HG03520 (cell line): ENCODE results near the gene NOP53.
A peak's percentile ranks its signal among the peaks of the same experiment; 100 is the strongest.
"Not testable (repeated sequence)": the region's sequence is repeated elsewhere in the genome, so short reads cannot be mapped to it uniquely, and the experiment has no call there.

ENCODE experiments used
- ATAC-seq: cut with Tn5 transposase; IDR thresholded peaks from one replicate; pipeline ENCODE4 v1.9.1; 2021; ENCODE audit warnings: mild to moderate bottlenecking, moderate library complexity; ENCODE audit not compliant: unreplicated experiment

The NOP53 gene

DNA sequence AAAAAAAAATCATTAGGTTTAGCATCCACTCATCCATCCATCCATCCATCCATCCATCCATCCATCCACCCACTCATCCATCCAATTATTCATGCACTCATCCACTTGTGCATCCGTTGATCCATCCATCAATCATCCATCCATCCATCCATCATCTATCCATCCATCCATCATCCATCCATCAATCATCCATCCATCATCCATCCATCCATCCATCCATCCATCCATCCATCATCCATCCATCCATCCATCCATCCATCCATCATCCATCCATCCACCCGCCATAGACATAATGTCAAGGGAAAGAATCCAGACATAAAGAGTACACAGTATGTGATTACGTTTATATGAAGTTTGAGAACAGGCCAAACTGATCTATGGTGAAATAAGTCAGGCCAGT lies 24.2 kb downstream of the NOP53 start:
- no peak for ATAC-seq

DNA sequence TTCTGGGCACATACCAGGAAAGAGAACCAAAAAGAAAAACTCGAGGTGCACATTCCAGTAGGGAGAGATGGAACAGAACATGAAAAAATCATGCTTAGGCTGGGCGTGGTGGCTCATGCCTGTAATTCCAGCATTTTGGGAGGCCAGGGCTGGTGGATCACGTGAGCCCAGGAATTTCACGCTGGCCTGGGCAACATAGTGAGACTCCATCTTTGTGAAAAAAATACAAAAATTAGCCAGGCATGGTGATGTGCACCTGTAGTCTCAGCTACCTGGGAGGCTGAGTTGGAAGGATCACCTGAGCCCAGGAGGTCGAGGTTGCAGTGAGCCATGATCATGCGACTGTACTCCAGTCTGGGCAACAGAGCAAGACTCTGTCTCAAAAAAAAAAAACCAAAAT lies 25.9 kb downstream of the NOP53 start:
- not testable (repeated sequence) for ATAC-seq

DNA sequence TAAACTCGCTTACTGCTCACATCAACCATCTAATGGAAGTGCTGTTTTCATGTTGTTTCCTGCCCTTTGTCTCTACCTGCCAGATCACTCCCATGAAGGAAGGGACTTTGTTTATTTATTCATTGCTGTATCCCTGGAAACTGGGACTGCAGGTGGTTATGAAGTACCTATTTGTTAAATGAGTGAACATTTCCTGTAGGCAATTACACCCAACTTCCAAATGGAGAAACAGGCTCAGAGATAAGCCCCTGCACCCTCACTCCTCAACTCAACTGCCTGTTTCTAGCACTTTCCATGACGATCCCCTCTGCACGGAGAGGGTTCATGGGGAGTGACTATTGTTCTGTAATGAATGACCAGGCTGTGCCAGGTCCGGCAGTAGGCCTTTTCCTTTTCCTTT lies 31.2 kb downstream of the NOP53 start:
- ATAC-seq = no peak

DNA sequence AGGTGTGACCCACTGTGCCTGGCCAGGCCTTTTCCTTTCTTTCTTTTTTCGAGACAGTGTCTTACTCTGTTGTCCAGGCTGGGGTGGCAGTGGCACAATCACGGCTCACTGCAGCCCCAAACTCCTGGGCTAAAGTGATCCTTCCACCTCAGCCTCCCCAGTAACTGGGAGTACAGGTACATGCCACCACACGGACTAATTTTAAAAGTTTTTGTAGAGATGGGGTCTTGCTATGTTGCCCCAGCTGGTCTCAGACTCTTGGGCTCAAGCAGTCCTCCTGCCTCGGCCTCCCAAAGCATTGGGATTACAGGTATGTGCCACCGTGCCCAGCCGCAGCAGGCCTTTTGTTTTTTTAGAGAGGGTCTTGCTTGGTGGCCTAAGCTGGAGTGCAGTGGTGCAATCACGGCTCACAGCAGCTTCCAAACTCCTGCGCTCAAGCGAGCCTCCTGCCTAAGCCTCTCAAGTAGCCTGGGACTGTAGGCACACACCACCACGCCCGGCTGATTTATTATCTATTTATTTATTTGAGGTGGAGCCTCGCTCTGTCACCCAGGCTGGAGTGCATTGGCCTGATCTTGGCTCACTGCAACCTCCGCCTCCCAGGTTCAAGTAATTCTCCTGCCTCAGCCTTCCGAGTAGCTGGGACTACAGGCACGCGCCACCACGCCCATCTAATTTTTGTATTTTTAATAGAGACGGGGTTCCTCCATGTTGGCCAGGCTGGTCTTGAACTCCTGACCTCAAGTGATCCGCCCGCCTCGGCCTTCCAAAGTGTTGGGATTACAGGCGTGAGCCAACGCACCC lies 32.1 kb downstream of the NOP53 start:
- not testable (repeated sequence) for ATAC-seq

DNA sequence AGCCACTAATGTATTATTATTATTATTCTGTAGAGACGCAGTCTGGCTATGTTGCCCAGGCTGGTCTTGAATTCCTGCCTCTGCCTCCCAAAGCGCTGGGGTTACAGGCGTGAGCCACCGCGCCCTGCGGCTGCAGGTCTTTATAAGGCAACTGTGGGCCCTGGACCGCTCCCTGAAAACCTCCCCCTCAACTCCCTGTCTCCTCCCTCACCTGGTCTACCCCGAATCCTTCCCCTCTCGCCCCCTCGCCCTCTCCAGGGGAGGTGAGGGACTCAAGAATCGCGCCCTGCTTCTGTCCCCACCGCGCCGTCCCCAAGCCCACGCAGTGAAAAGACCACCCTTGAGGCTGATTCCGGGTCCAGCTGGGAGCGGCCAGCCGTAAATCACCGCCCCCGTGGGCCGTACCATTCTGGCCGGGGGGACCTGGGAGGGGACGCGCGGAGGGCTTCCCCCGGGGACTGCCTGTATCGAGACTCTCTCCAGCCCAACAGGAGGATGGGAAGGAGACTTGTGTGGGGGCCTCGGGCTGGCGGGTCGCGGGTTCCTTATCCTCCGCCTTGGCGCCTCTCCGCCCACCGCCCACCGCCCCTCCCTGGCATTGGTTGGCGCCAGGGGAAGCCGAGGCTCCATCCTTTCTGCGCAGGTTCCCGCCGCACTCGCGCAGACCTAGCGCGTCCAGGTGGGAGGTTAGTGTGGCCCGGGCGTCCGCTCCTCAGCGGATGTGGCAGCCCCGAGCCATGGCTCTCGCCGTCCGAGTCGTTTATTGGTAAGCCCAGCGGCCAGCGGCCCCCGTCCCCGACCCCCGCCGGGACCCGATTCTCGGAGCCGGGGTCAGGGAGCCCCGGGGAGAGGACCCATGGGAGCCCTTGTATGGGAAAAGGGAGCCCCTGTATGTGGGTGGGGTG lies 33.0 kb downstream of the NOP53 start, which contains the start of gene SELENOW:
Gene SELENOW (plus strand): TSS at position 655 of the 905 bp plus-strand sequence. CDS start 83 bp downstream, at position 738.
- ATAC-seq = peak; percentile 67

DNA sequence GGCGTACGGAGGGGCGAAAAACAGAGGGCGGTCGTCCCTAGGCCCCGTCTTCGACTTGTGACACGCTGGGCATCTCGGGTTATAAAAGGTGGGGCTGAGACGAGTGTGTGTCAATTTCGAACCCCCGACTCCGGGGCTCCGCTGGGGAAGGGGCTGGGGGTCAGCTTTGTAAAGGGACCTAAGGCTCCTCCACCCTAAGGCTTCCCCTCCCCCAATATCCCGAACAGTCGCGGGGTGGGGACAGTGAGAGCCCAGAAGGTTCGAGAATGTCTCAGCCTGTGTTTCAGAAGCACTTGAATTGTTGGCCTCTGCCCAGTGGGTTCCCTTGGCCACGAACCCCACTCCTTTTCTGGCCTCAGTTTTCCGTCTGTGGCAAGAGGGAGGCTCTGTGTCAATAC lies 33.6 kb downstream of the NOP53 start:
- ATAC-seq = no peak

DNA sequence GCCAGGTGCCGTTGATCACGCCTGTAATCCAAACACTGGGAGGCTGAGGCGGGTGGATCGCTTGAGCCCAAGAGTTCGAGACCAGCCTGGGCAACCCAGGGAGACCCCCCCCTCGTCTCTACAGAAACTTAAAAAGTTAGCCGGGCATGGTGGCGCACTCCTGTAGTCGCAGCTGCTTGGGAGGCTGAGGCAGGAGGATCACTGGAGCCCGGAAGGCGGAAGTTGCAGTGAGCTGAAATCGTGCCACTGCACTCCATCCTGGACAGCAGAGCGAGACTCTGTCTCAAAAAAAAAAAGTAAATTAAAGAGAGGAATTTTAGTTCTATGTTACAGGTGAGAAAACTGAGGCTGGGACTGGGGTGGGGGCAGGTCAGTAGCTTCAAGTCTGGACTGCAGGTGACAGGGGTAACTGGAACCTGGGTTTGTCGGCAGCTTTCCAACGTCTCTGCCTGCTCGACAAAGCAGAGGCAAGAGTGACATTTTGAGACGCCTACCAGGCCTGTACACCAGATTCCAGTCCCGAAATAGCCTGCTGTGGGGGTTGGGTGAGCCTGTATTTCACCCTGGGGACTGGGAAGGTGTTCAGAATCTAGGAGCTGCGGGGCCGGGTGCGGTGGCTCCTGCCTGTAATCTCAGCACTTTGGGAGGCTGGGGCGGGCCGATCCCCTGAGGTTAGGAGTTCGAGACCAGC lies 34.3 kb downstream of the NOP53 start:
- no peak for ATAC-seq

DNA sequence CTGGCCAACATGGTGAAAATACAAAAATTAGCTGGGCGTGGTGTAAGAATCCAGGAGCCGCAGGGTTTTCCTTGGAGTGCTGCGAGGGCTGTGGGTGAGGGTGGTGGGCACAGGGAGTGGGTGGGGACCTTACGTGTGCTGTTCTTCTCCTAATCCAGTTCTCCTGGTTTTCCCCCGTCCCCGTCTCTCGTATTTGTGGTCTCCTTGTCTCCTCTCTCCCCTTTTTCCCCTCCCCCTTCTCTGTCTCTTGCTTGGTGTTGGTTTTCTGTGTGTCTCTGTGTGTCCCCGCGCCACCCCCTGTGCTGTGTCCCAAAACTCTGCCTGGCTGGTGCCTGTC lies 34.8 kb downstream of the NOP53 start:
- ATAC-seq = no peak

DNA sequence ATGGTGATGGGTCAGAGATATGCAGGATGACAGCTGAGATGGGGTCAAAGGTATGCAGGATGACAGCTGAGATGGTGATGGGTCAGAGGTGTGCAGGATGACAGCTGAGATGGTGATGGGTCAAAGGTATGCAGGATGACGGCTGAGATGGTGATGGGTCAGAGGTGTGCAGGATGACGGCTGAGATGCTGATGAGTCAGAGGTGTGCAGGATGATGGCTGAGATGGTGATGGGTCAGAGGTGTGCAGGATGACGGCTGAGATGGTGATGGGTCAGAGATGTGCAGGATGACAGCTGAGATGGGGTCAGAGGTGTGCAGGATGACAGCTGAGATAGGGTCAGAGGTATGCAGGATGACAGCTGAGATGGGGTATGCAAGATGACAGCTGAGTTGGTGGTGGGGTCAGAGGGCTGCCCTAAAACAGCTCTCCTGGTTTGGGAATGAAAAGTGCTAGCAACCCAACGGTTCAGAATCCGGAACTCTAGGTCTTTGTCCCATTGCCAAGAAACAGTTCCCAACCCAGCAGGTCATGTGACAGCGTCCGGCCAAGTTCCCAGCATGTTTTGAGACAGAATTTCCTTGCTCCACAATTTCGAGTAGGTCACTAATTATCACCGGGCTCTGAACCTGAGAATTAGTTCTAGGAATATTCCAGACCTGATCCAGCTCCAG lies 36.4 kb downstream of the NOP53 start:
- ATAC-seq = no peak

DNA sequence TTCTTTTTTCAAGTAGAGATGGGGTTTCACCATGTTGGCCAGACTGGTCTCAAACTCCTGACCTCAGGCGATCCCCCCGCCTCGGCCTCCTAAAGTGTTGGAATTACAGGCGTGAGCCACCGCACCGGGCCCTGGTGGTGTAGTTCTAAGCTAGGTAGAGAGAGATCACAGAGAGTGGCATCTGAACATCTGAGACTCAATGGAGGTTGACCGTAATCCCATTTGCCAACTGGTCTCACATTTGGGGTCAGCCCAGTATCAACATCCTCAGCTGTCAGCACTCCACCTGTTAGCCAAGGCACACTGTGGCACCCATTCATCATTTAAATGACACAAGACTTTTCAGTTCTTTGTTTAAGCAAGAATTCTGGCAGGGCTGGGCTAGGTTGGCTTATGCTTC lies 41.2 kb downstream of the NOP53 start:
- ATAC-seq = no peak

DNA sequence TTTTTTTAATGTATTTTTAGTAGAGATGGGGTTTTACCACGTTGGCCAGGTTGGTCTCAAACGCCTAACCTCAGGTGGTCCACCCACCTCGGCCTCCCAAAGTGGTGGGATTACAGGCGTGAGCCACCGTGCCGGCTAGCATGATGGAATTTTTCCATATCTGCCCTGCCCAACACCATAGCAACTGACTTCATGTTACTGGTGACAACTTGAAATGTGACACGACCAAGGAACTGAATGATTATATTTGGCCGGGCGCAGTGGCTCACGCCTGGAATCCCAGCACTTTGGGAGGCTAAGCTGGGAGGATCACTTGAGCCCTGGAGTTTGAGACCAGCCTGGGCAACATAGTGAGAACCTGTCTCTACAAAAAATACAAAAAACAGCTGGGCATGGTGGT lies 42.0 kb downstream of the NOP53 start:
- ATAC-seq = not testable (repeated sequence)

DNA sequence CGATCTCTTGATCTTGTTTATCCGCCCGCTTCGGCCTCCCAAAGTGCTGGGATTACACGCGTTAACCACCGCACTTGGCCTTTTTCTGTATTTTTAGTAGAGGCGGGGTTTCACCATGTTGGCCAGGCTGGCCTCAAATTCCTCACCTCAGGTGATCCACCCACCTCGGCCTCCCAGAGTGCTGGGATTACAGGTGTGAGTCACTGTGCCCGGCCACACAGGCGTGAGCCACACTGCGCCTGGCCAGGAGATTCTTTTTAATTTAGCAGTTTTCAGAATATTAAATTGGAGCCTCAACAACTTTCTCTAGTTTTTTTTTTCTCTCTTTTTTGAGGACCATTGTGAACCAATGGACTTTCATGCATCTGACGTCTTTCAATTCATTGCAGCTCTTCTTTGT lies 44.5 kb downstream of the NOP53 start:
- not testable (repeated sequence) for ATAC-seq

DNA sequence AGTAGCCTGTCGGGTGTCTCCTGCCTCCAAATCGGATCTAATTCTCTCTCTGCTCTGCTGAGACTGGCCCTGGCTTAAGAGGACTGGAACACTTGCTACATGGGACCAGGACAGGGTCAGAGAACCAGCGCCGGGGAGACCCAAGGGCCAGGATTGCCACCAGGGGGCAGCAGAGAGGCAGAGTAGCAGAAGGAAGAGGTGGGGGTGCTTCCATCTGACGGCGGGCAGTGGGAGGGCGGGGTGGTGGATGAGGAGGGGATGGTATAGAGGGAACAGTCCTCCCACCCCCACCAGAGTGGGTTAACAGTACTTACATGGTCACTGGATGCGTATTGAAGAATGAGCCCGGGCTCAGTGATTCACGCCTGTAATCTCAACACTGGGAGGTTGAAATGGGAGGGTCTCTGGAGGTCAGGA lies 45.1 kb downstream of the NOP53 start:
- ATAC-seq = no peak

DNA sequence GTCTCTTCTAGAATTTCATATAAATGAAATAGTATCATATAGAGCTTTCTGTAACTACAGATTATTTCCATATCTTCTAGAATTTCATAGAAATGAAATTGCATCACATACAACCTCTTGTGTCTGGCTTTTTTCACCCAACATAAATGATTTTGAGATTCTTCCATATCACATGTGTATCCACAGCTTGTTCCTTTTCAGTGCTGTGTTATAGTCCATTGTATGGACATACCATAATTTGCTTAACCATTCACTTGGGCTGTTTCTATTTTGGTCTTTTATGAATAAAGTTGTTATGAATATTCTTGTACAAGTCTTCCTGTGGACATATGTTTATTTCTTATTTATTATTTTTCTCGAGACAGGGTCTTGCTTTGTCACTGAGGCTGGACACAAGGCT lies 47.3 kb downstream of the NOP53 start:
- no peak for ATAC-seq

DNA sequence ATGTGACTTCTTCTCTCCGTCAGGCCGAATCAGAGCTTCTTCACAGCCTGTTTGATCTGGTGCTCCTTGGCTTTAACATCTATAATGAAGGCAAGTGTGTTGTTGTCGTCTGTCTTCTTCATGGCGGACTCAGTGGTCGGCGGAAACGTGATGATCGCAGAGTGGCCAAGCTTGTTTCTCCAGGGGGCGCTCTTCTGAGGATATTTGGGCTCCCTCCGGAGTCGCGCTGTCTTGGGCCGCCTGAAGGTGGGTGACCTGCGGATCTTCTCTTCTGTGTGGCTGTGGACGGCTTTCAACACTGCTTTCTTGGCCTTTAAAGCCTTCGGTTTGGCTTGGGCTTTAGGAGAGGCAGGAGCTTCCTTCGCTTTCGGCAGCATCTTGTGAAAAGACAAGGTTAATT lies 49.2 kb downstream of the NOP53 start:
- no peak for ATAC-seq

DNA sequence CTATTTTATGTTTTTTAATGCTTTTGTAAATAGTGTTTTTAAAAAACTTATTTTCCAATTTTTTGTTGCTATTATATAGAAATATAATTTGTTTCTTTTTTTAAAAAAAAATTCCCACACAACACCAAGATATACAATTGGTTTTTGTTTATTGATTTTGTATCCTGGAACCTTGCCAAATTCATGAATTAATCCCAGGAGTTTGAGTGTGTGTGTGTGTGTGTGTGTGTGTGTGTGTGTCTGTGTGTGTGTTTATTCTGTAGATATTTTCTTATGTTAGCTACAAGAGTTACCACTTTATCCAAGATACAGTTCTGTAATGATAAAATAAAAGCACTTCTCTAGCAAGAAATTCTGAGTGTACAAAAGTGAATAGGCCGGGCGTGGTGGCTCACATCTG lies 51.4 kb downstream of the NOP53 start:
- ATAC-seq = no peak

DNA sequence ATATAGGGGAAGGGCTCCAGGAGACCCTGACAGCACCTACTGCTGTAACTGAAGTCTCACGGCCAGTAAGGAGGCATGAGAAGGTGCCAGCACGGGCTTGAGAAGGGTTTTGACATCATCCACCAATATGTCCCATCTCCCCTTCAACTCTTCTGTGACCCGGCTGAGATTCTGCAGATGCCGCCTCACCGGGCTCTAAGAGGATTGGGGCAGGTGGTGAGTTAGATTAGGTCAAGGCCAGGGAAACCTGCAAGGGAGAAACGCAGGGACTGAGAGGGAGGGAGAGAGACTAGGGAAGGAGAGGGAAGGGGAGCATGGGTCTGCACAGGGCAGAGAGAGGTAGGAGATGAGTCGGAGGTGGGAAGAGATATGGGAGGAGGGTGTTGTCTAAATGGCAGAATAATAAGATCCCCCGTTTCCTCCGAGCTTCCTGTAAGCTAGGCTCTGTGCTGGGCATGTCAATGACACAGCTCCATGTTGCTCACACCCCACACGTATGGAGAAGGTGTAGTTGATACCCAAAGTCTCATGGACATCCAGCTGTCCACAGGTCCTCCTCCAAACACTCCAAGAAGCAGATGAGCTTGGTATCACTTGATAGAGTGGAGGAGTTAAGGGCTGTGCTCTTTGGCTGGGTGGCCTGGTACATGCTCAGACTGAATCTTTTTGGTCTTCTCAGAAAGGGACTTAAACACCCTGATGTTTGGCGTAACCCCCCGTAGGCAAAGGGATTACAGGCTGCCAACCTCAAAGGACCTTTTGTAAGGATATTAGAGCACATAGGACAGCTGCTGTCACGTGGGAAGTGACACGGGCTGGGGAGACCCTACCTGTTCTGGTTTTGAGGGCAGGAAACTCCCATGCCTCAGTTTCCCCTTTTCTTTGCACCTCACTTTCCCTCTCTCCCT lies 52.9 kb downstream of the NOP53 start:
- no peak for ATAC-seq

DNA sequence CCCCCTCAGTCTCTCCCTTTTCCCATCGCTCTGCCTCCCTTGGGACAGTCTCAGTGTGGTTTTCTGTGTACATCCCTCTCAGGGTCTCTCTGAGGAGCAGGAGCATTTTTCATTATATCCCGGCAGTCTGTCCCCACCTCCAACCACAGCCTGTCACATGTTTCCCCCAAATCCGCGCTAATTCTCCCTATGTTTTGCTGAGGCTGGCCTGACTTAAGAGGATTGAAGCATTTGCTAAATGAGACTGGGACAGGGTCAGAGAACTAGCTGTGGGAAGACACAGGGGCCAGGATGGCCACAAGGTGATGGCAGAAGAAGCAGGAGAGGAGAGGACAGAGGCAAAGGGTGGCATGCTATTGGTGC lies 53.5 kb downstream of the NOP53 start:
- ATAC-seq = no peak

DNA sequence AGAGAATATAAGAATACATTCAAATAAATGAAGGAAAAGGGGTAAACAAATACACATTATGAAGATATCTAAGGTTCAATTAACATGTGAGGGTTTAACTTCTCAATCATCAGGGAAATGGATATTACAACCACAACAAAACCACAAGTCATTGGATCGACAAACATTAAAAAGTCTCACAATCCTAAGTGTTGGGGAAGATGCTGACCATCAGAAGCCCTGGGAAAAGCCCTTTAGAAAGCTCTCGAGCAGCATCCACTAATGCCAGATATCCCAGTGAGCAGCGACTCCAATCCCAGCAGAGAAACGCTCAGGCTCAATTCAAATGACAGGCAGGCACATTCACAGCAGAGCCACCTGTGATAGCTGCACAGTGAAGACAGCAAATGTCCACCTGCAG lies 55.9 kb downstream of the NOP53 start:
- no peak for ATAC-seq

DNA sequence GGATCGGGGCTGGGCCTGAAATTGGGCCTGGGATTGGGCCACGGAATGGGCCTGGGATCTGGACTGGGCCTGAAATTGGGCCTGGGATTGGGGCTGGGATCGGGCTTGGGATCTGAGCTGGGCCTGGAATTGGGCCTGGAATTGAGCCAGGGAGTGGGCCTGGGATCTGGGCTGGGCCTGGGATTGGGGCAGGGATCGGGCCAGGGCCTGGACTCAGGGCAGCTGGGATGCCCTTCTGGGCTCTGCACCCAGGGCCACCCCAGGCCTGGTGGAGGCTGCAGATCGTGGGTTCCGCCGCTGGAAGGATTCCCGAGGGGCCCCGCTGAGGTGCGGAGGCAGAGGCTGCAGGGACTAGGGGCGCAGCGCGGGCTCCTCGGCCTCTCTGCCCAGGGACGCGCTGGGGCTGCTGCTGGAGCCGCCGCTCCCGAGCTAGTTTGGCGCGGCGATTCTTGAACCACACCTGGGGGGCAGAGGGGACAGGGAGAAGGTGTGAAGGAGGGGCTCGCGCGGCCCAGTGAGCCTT lies 57.2 kb downstream of the NOP53 start:
- ATAC-seq = no peak
